ENCODE data around the gene SEMA3B. TPM values are rescaled to one million over a fixed set of nuclear protein-coding genes. Genes with fewer than 3 reads are reported as not detected.
"Not testable (repeated sequence)": the region's sequence is repeated elsewhere in the genome, so short reads cannot be mapped to it uniquely, and the experiment has no call there.

The SEMA3B gene
- total RNA-seq, 1 experiment from 2014 or later = 6.4 TPM

DNA sequence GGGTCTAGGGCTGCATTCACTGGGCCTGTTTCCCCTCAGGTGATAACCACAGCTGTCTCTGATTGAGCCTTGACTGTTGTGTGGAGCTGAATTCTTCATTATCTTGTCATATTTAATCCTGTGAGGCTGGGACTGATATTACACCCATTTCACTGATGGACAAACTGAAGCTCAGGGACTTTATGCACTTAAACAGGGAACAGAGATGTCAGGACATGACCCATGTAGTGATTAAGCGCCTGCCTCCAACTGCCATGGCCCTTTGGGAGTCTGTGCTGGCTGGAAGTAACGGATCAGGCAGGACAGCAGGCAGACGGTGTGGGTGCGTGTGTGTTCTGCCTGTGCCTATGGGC, 25.4 kb upstream of the SEMA3B start:
- no peak overlapping the region for H2BK12ac ChIP-seq (ENCODE audit: insufficient read length, low read depth, low read length)
- no peak overlapping the region for H4K8ac ChIP-seq (replicated peaks; ENCODE audit: insufficient read length, low read depth, low read length)
- TF ChIP-seq, protein P1, sequence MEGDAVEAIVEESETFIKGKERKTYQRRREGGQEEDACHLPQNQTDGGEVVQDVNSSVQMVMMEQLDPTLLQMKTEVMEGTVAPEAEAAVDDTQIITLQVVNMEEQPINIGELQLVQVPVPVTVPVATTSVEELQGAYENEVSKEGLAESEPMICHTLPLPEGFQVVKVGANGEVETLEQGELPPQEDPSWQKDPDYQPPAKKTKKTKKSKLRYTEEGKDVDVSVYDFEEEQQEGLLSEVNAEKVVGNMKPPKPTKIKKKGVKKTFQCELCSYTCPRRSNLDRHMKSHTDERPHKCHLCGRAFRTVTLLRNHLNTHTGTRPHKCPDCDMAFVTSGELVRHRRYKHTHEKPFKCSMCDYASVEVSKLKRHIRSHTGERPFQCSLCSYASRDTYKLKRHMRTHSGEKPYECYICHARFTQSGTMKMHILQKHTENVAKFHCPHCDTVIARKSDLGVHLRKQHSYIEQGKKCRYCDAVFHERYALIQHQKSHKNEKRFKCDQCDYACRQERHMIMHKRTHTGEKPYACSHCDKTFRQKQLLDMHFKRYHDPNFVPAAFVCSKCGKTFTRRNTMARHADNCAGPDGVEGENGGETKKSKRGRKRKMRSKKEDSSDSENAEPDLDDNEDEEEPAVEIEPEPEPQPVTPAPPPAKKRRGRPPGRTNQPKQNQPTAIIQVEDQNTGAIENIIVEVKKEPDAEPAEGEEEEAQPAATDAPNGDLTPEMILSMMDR (conservative IDR thresholded peaks at IDR 0.05) = no peak
- H2BK5ac ChIP-seq (ENCODE audit: insufficient read length, low read length) = no peak overlapping the region
- no peak overlapping the region for H3K27ac ChIP-seq (ENCODE audit: insufficient read length, low read depth, low read length)
- no peak overlapping the region for H4K91ac ChIP-seq (ENCODE audit: insufficient read length, low read depth, low read length)
- no peak overlapping the region for H3K23ac ChIP-seq (ENCODE audit: insufficient read length, low read depth, low read length)
- H3K9ac ChIP-seq (ENCODE audit: extremely low read depth, insufficient read length, low read length) = no peak overlapping the region
- Mint-ChIP-seq H3K9me3 (no peaks in the 10 kb centered on the region), H3K4me3 (peak overlapping the region in 1 of 2 experiments; percentile 66; a peak in 2 of 5 replicates), H3K4me1 (peaks cover 73 to 86% of the 10 kb centered on the region in 2 experiments), H3K27ac (peak overlapping the region; percentile 65 to 94 (median 66); a peak in 6 of 7 replicates), H3K27me3 (ENCODE audit: low read depth) (no peaks in the 10 kb centered on the region), H3K36me3 (ENCODE audit: insufficient read depth in 1 of 3, low read depth in 3 of 3) (peaks cover 4 to 28% (median 28%) of the 10 kb centered on the region in 3 experiments; a peak in 5 of 7 replicates)
- H2BK15ac ChIP-seq (ENCODE audit: low read depth, low read length) = no peak overlapping the region
- H4K20me1 ChIP-seq (ENCODE audit: control insufficient read depth, insufficient read depth, insufficient read length) = no peaks in the 10 kb centered on the region
- no peaks in the 10 kb centered on the region for H3K9me3 ChIP-seq (ENCODE audit: control insufficient read depth, low read depth, low read length)
- WGBS (ENCODE audit: extremely low coverage, insufficient read length, low lambda C conversion rate) = no CpG with 5 or more reads among the region's 4 CpGs
- peaks cover 3% of the 10 kb centered on the region for H3K23me2 ChIP-seq (ENCODE audit: insufficient read length, low read depth, low read length, poor library complexity, severe bottlenecking)
- no peak overlapping the region for H2BK20ac ChIP-seq (ENCODE audit: low read depth, low read length, poor library complexity, severe bottlenecking)
- peaks cover 15% of the 10 kb centered on the region; the same call in 1 of the 2 replicates for H3K4me1 ChIP-seq (ENCODE audit: insufficient read depth, low read length)
- peaks cover 9% of the 10 kb centered on the region for H3K79me1 ChIP-seq (ENCODE audit: insufficient read depth, low read depth, low read length, poor library complexity, severe bottlenecking)
- H3K14ac ChIP-seq (ENCODE audit: insufficient read depth, low read length) = no peak overlapping the region
- no peak for DNase-seq
- no peaks in the 10 kb centered on the region for H3K27me3 ChIP-seq (ENCODE audit: insufficient read depth, low read length)
- H3K18ac ChIP-seq (ENCODE audit: insufficient read length, low read depth, low read length) = no peak overlapping the region
- no peak overlapping the region for H2AFZ ChIP-seq (ENCODE audit: low read length)
- H4K5ac ChIP-seq (ENCODE audit: insufficient read length, low read depth, low read length) = no peak overlapping the region
- H3K4ac ChIP-seq (ENCODE audit: low read depth, low read length) = no peak overlapping the region
- no peak overlapping the region for H2BK120ac ChIP-seq (ENCODE audit: low read depth, low read length, poor library complexity, severe bottlenecking)
- no peak overlapping the region for H3K56ac ChIP-seq (ENCODE audit: insufficient read length, low read depth, low read length)
- no peak overlapping the region for H2AK5ac ChIP-seq (ENCODE audit: insufficient read length, low read length)
- H3T11ph ChIP-seq (ENCODE audit: low read length) = no peak overlapping the region
- no peak overlapping the region for H3K4me2 ChIP-seq (ENCODE audit: insufficient read depth, insufficient read length, low read length)
- peaks cover 26% of the 10 kb centered on the region; the same call in 1 of the 2 replicates for H3K79me2 ChIP-seq (ENCODE audit: insufficient read depth, low read length)

DNA sequence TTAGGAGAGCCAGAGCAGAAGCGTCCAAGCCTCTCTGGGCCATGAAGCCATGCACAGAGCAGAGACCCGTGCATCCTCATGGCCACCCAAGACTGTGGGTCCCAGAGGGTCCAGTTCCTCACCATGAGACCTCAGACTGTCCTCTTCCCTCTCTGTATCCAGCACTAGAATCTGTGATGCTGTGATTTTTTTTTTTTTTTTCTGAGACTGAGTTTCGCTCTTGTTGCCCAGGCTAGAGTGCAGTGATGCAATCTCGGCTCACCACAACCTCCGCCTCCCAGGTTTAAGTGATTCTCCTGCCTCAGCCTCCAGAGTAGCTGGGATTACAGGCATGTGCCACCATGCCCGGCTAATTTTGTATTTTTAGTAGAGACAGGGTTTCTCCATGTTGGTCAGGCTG, 24.1 kb upstream of the SEMA3B start:
- H3K27ac ChIP-seq (ENCODE audit: insufficient read length, low read depth, low read length); H2BK15ac ChIP-seq (ENCODE audit: low read depth, low read length); H3K23me2 ChIP-seq (ENCODE audit: insufficient read length, low read depth, low read length, poor library complexity, severe bottlenecking); H3K27me3 ChIP-seq (ENCODE audit: insufficient read depth, low read length); H3K9ac ChIP-seq (ENCODE audit: extremely low read depth, insufficient read length, low read length); H3K27me3 Mint-ChIP-seq (ENCODE audit: low read depth); H3K14ac ChIP-seq (ENCODE audit: insufficient read depth, low read length); H3T11ph ChIP-seq (ENCODE audit: low read length); H3K4me2 ChIP-seq (ENCODE audit: insufficient read depth, insufficient read length, low read length); H2AK5ac ChIP-seq (ENCODE audit: insufficient read length, low read length); H2BK120ac ChIP-seq (ENCODE audit: low read depth, low read length, poor library complexity, severe bottlenecking); H4K20me1 ChIP-seq (ENCODE audit: control insufficient read depth, insufficient read depth, insufficient read length); H4K91ac ChIP-seq (ENCODE audit: insufficient read length, low read depth, low read length); H4K8ac ChIP-seq (replicated peaks; ENCODE audit: insufficient read length, low read depth, low read length); H3K4ac ChIP-seq (ENCODE audit: low read depth, low read length); H3K56ac ChIP-seq (ENCODE audit: insufficient read length, low read depth, low read length); DNase-seq; H2BK5ac ChIP-seq (ENCODE audit: insufficient read length, low read length); H3K9me3 Mint-ChIP-seq; H4K5ac ChIP-seq (ENCODE audit: insufficient read length, low read depth, low read length); H3K9me3 ChIP-seq (ENCODE audit: control insufficient read depth, low read depth, low read length); H3K4me3 Mint-ChIP-seq; H3K18ac ChIP-seq (ENCODE audit: insufficient read length, low read depth, low read length); H2BK20ac ChIP-seq (ENCODE audit: low read depth, low read length, poor library complexity, severe bottlenecking); H3K23ac ChIP-seq (ENCODE audit: insufficient read length, low read depth, low read length); H2BK12ac ChIP-seq (ENCODE audit: insufficient read length, low read depth, low read length); H2AFZ ChIP-seq (ENCODE audit: low read length): not testable (repeated sequence)
- Histone ChIP-seq H3K79me1 (ENCODE audit: insufficient read depth, low read depth, low read length, poor library complexity, severe bottlenecking) (peaks cover 14% of the 10 kb centered on the region), H3K79me2 (ENCODE audit: insufficient read depth, low read length) (peaks cover 28% of the 10 kb centered on the region; the same call in 1 of the 2 replicates), H3K4me1 (ENCODE audit: insufficient read depth, low read length) (peaks cover 15% of the 10 kb centered on the region; the same call in 1 of the 2 replicates)
- Mint-ChIP-seq H3K27ac (peak overlapping the region; percentile 81 to 94 (median 88); a peak in 6 of 7 replicates), H3K36me3 (ENCODE audit: insufficient read depth in 1 of 3, low read depth in 3 of 3) (peaks cover 4 to 24% (median 23%) of the 10 kb centered on the region in 3 experiments; a peak in 5 of 7 replicates), H3K4me1 (peaks cover 61 to 73% of the 10 kb centered on the region in 2 experiments)
- WGBS (ENCODE audit: extremely low coverage, insufficient read length, low lambda C conversion rate) = no CpG with 5 or more reads among the region's 6 CpGs
